Trophoblast cell (in vitro differentiated cells and primary cell): ENCODE measurements around the gene PSMB9.
A peak's percentile ranks its signal among the peaks of the same experiment; 100 is the strongest.
"Not testable (repeated sequence)": the region's sequence is repeated elsewhere in the genome, so short reads cannot be mapped to it uniquely, and the experiment has no call there.

ENCODE experiments used
- DNase-seq, 2 donors: peaks; one replicate each; pipeline ENCODE4 v3.0.0-alpha.2; 2016
- H2AFZ ChIP-seq: 2 replicates; pipeline ENCODE4 v1.6.1; 2013; ENCODE audit warnings: low read length, moderate library complexity, mild to moderate bottlenecking; ENCODE audit not compliant: insufficient read depth, poor library complexity
- H2AK5ac ChIP-seq: 2 replicates; pipeline ENCODE4 v1.6.1; 2013; ENCODE audit warnings: mild to moderate bottlenecking, low read length
- H2BK120ac ChIP-seq: 2 replicates; pipeline ENCODE4 v1.6.1; 2013; ENCODE audit warnings: low read length, mild to moderate bottlenecking, moderate library complexity; ENCODE audit not compliant: insufficient read depth, poor library complexity
- H2BK12ac ChIP-seq: 2 replicates; pipeline ENCODE4 v1.6.1; 2013; ENCODE audit warnings: mild to moderate bottlenecking, low read length, moderate library complexity
- H2BK5ac ChIP-seq: 2 replicates; pipeline ENCODE4 v1.6.1; 2013; ENCODE audit warnings: low read length, low read depth, moderate library complexity, mild to moderate bottlenecking; ENCODE audit not compliant: poor library complexity
- H3K14ac ChIP-seq: 2 replicates; pipeline ENCODE4 v1.6.1; 2013; ENCODE audit warnings: mild to moderate bottlenecking, low read length
- H3K18ac ChIP-seq: 2 replicates; pipeline ENCODE4 v1.6.1; 2013; ENCODE audit warnings: mild to moderate bottlenecking, low read length
- H3K23ac ChIP-seq: 2 replicates; pipeline ENCODE4 v1.6.1; 2013; ENCODE audit warnings: low read length
- H3K27ac ChIP-seq: 2 replicates; pipeline ENCODE4 v1.5.1; 2013; ENCODE audit warnings: low read depth, mild to moderate bottlenecking, inconsistent platforms, low read length, moderate library complexity
- H3K27me3 ChIP-seq: 2 replicates; pipeline ENCODE4 v1.6.1; 2013; ENCODE audit warnings: inconsistent platforms, mild to moderate bottlenecking, low read length, moderate library complexity; ENCODE audit not compliant: insufficient read depth
- H3K36me3 ChIP-seq, 2 experiments: 1 replicate in 1 of 2; 2 replicates in 1 of 2; pipeline ENCODE4 v1.6.1; 2013; ENCODE audit warnings: low read length in 2 of 2, mild to moderate bottlenecking in 2 of 2, moderate library complexity in 1 of 2; ENCODE audit not compliant: insufficient read depth in 2 of 2, control insufficient read depth in 1 of 2
- H3K4ac ChIP-seq: 2 replicates; pipeline ENCODE4 v1.6.1; 2013; ENCODE audit warnings: low read depth, mild to moderate bottlenecking, low read length, moderate library complexity
- H3K4me1 ChIP-seq, 2 experiments: 1 replicate in 1 of 2; 2 replicates in 1 of 2; pipeline ENCODE4 v1.6.1; 2013; ENCODE audit warnings: low read length in 2 of 2, mild to moderate bottlenecking in 2 of 2, moderate library complexity in 1 of 2; ENCODE audit not compliant: insufficient read depth in 2 of 2, control insufficient read depth in 1 of 2
- H3K4me2 ChIP-seq: 2 replicates; pipeline ENCODE4 v1.6.1; 2013; ENCODE audit warnings: inconsistent platforms, mild to moderate bottlenecking, low read length, moderate library complexity
- H3K4me3 ChIP-seq: 2 replicates; pipeline ENCODE4 v1.5.1; 2013; ENCODE audit warnings: mild to moderate bottlenecking, low read depth, low read length, inconsistent platforms
- H3K79me1 ChIP-seq: one replicate; pipeline ENCODE4 v1.6.1; 2013; ENCODE audit warnings: low read length
- H3K79me2 ChIP-seq: 2 replicates; pipeline ENCODE4 v1.6.1; 2013; ENCODE audit warnings: low read length, mild to moderate bottlenecking; ENCODE audit not compliant: control insufficient read depth, insufficient read depth, poor library complexity
- H3K9ac ChIP-seq: 2 replicates; pipeline ENCODE4 v1.6.1; 2013; ENCODE audit warnings: mild to moderate bottlenecking, low read length
- H3K9me3 ChIP-seq: 2 replicates; pipeline ENCODE4 v1.6.1; 2013; ENCODE audit warnings: low read depth, mild to moderate bottlenecking, control low read depth, inconsistent platforms, low read length; ENCODE audit not compliant: insufficient read depth
- H4K12ac ChIP-seq: 2 replicates; pipeline ENCODE4 v1.6.1; 2013; ENCODE audit warnings: low read depth, mild to moderate bottlenecking, low read length, moderate library complexity
- H4K8ac ChIP-seq: 2 replicates; pipeline ENCODE4 v1.6.1; 2013; ENCODE audit warnings: low read depth, mild to moderate bottlenecking, low read length, moderate library complexity
- H4K91ac ChIP-seq: one replicate; pipeline ENCODE4 v1.6.1; 2013; ENCODE audit warnings: low read depth, mild to moderate bottlenecking, low read length, moderate library complexity
- WGBS: extraction: QIAGEN DNeasy Blood & Tissue Kit; methylation state at CpG from one replicate; pipeline ENCODE4 v1.1.7; 2013; ENCODE audit warnings: missing lambda C conversion rate; ENCODE audit not compliant: insufficient read length, insufficient coverage; ENCODE audit errors: extremely low coverage; 5-methylcytosine and 5-hydroxymethylcytosine counted together

PSMB9 gene

GRCh38 chr6:32880962-32881361 lies 27.0 kb downstream of the PSMB9 start:
- not testable (repeated sequence) for H3K4me2 ChIP-seq, H4K91ac ChIP-seq, H4K12ac ChIP-seq, H3K23ac ChIP-seq, H3K18ac ChIP-seq, H3K9me3 ChIP-seq, DNase-seq, H3K4me3 ChIP-seq, H3K27me3 ChIP-seq, H3K79me2 ChIP-seq, H3K36me3 ChIP-seq, H4K8ac ChIP-seq, H2AFZ ChIP-seq, H2BK12ac ChIP-seq, H3K79me1 ChIP-seq, H3K4me1 ChIP-seq, H3K27ac ChIP-seq, H3K14ac ChIP-seq, H3K4ac ChIP-seq, H3K9ac ChIP-seq, H2AK5ac ChIP-seq, H2BK5ac ChIP-seq, H2BK120ac ChIP-seq
- WGBS, result no CpG with 5 or more reads among the region's 3 CpGs

GRCh38 chr6:32882879-32883250 lies 28.9 kb downstream of the PSMB9 start:
- no peak overlapping the region for H3K14ac ChIP-seq
- H2AK5ac ChIP-seq, result no peak overlapping the region
- no peak overlapping the region for H4K12ac ChIP-seq
- H2BK120ac ChIP-seq, result no peak overlapping the region
- no peaks in the 10 kb centered on the region for H3K27me3 ChIP-seq
- no peak overlapping the region for H3K18ac ChIP-seq
- no peak overlapping the region for H4K91ac ChIP-seq
- H3K4me3 ChIP-seq, result no peak overlapping the region
- H3K79me2 ChIP-seq, result no peaks in the 10 kb centered on the region
- no peak overlapping the region for H4K8ac ChIP-seq
- no peak overlapping the region for H2BK5ac ChIP-seq
- no peak overlapping the region for H2BK12ac ChIP-seq
- no CpG with 5 or more reads among the region's 1 CpG for WGBS
- no peak overlapping the region for H2AFZ ChIP-seq
- no peak overlapping the region for H3K27ac ChIP-seq
- H3K9me3 ChIP-seq, result no peaks in the 10 kb centered on the region
- H3K9ac ChIP-seq, result no peak overlapping the region
- H3K4me1 ChIP-seq, result no peaks in the 10 kb centered on the region
- no peaks in the 10 kb centered on the region for H3K79me1 ChIP-seq
- no peaks in the 10 kb centered on the region for H3K36me3 ChIP-seq
- H3K23ac ChIP-seq, result no peak overlapping the region
- no peak overlapping the region for H3K4ac ChIP-seq
- H3K4me2 ChIP-seq, result no peak overlapping the region
- no peak for DNase-seq

GRCh38 chr6:32883789-32884188 lies 29.8 kb downstream of the PSMB9 start:
- Histone ChIP-seq H3K36me3 (no peaks in the 10 kb centered on the region), H2AFZ (no peak overlapping the region), H3K18ac (no peak overlapping the region), H2AK5ac (no peak overlapping the region), H2BK12ac (no peak overlapping the region), H3K9ac (no peak overlapping the region), H2BK120ac (no peak overlapping the region), H2BK5ac (no peak overlapping the region), H3K27me3 (no peaks in the 10 kb centered on the region), H3K79me2 (no peaks in the 10 kb centered on the region), H4K8ac (no peak overlapping the region), H4K91ac (no peak overlapping the region), H3K4ac (no peak overlapping the region), H3K4me2 (no peak overlapping the region), H3K79me1 (no peaks in the 10 kb centered on the region), H3K4me1 (no peaks in the 10 kb centered on the region), H3K9me3 (no peaks in the 10 kb centered on the region), H4K12ac (no peak overlapping the region), H3K27ac (no peak overlapping the region), H3K14ac (no peak overlapping the region), H3K4me3 (no peak overlapping the region), H3K23ac (no peak overlapping the region)
- no CpG with 5 or more reads among the region's 5 CpGs for WGBS
- DNase-seq, result peak in 1 of 2 donors; percentile 23

GRCh38 chr6:32885698-32886286 lies 31.8 kb downstream of the PSMB9 start:
- WGBS, result no CpG with 5 or more reads among the region's 4 CpGs
- H3K36me3 ChIP-seq, result no peaks in the 10 kb centered on the region
- DNase-seq, result peak in 1 of 2 donors; percentile 85

More at GRCh38 chr6:32885698-32886286, 31.8 kb downstream of the PSMB9 start:
- H3K23ac ChIP-seq, result no peak overlapping the region
- H3K79me1 ChIP-seq, result no peaks in the 10 kb centered on the region
- no peak overlapping the region for H3K4me2 ChIP-seq
- H3K4ac ChIP-seq, result no peak overlapping the region
- H4K8ac ChIP-seq, result no peak overlapping the region
- no peaks in the 10 kb centered on the region for H3K9me3 ChIP-seq
- H4K91ac ChIP-seq, result no peak overlapping the region
- no peaks in the 10 kb centered on the region for H3K27me3 ChIP-seq
- no peak overlapping the region for H2AK5ac ChIP-seq
- no peaks in the 10 kb centered on the region for H3K79me2 ChIP-seq
- H2BK12ac ChIP-seq, result no peak overlapping the region
- H3K9ac ChIP-seq, result no peak overlapping the region
- no peak overlapping the region for H2BK5ac ChIP-seq
- no peak overlapping the region for H4K12ac ChIP-seq
- H3K14ac ChIP-seq, result no peak overlapping the region
- no peak overlapping the region for H3K27ac ChIP-seq
- no peak overlapping the region for H2BK120ac ChIP-seq
- H3K4me1 ChIP-seq, result no peaks in the 10 kb centered on the region
- no peak overlapping the region for H3K4me3 ChIP-seq
- no peak overlapping the region for H2AFZ ChIP-seq
- no peak overlapping the region for H3K18ac ChIP-seq
